Osteoblast (primary cell): ENCODE measurements around the gene AXIN2. TPM values are rescaled to one million over a fixed set of nuclear protein-coding genes. Genes with fewer than 3 reads are reported as not detected.

Source experiments
- DNase-seq: peaks from one replicate; pipeline ENCODE4 v3.0.0; 2011; ENCODE audit warnings: low spot score, mixed read lengths; ENCODE audit not compliant: insufficient read length; ENCODE audit errors: missing footprints
- H2AFZ ChIP-seq: 2 replicates; pipeline ENCODE4 v1.6.0; 2011; ENCODE audit warnings: mild to moderate bottlenecking, low read length
- H3K27ac ChIP-seq: 2 replicates; pipeline ENCODE4 v1.5.1; 2011; ENCODE audit warnings: mild to moderate bottlenecking, low read depth, low read length, moderate library complexity
- H3K27me3 ChIP-seq: 2 replicates; pipeline ENCODE4 v1.6.0; 2012; ENCODE audit warnings: mild to moderate bottlenecking, control low read depth, inconsistent platforms, low read length, moderate library complexity; ENCODE audit not compliant: insufficient read depth
- H3K36me3 ChIP-seq: 2 replicates; pipeline ENCODE4 v1.5.1; 2011; ENCODE audit warnings: mild to moderate bottlenecking, low read length, control low read depth, moderate library complexity; ENCODE audit not compliant: insufficient read depth
- H3K4me1 ChIP-seq: 2 replicates; pipeline ENCODE4 v1.5.1; 2011; ENCODE audit warnings: mild to moderate bottlenecking, low read length, control low read depth, moderate library complexity; ENCODE audit not compliant: insufficient read depth
- H3K4me2 ChIP-seq: 2 replicates; pipeline ENCODE4 v1.6.0; 2011; ENCODE audit warnings: mild to moderate bottlenecking, low read length; ENCODE audit not compliant: insufficient read depth
- H3K4me3 ChIP-seq: fragments of 200-600 bp; sonication (generic); 3 replicates; pipeline ENCODE4 v1.5.1; 2012; ENCODE audit warnings: mild to moderate bottlenecking, low read length, inconsistent platforms; ENCODE audit not compliant: insufficient read depth
- H3K79me2 ChIP-seq: 2 replicates; pipeline ENCODE4 v1.6.0; 2012; ENCODE audit warnings: mild to moderate bottlenecking, low read length, control low read depth, inconsistent platforms; ENCODE audit not compliant: insufficient read depth
- H3K9me3 ChIP-seq: 2 replicates; pipeline ENCODE4 v1.5.1; 2011; ENCODE audit warnings: low read depth, low read length, control low read depth
- H4K20me1 ChIP-seq: 2 replicates; pipeline ENCODE4 v1.6.0; 2012; ENCODE audit warnings: mild to moderate bottlenecking, low read length, control low read depth; ENCODE audit not compliant: insufficient read depth
- CTCF ChIP-seq: IDR thresholded peaks from 2 replicates; pipeline ENCODE4 v1.5.1; 2011; ENCODE audit warnings: mild to moderate bottlenecking, low read depth, low read length, moderate library complexity; ENCODE audit errors: extremely low read depth
- total RNA-seq: library from RNA; depleted of rRNA; stranded (reverse); fragments of >200 nt; gene quantifications from 2 replicates; pipeline ENCODE4 v1.2.3, GENCODE V29; 2012

Gene AXIN2
- total RNA-seq, 1 donor, result 5.1 TPM

DNA sequence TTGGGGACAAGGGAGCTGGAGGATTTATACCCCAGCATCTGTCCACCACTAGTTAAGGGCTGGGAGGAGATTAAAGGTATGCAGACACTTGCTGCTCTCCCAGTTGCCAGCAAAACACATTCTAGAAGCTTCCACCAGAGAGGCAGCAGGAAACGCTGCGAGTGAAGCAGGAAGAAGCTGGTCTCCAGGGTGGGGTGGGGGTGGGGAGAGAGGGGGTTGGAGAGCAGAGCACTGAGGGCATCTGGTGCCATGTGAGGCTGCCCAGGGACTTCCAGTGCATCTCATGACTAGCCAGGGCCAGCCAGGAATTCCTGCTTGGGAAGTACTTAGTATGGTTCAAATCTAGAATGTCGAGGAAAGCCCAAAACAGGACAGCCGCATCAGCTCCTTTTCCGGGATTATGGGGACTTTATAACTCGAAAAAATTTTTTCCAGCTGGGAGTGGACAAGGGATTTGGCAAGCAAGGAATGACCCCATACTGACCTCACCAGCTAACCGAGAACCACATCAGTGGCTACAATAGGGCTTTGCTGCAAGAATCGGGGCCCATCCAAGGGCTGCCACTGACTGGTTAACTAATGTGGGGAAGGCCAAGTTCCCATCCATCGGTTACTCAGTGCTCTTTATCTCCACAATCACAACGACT is 26.2 kb upstream of the AXIN2 start:
- Histone ChIP-seq H3K36me3 (no peaks in the 10 kb centered on the region), H3K4me3 (no peak overlapping the region), H3K9me3 (no peaks in the 10 kb centered on the region), H3K27me3 (no peaks in the 10 kb centered on the region), H3K4me1 (no peaks in the 10 kb centered on the region), H3K27ac (no peak overlapping the region), H3K4me2 (no peak overlapping the region), H2AFZ (no peak overlapping the region), H4K20me1 (no peaks in the 10 kb centered on the region), H3K79me2 (no peaks in the 10 kb centered on the region)
- no peak for DNase-seq
- no peak for TF ChIP-seq CTCF

- no peak overlapping the region for H3K27ac ChIP-seq
- H2AFZ ChIP-seq, result no peak overlapping the region
- no peaks in the 10 kb centered on the region for H3K36me3 ChIP-seq
- H3K4me1 ChIP-seq, result no peaks in the 10 kb centered on the region
- DNase-seq, result no peak
- H3K4me2 ChIP-seq, result no peak overlapping the region
- no peaks in the 10 kb centered on the region for H3K9me3 ChIP-seq
- no peaks in the 10 kb centered on the region for H3K79me2 ChIP-seq
- no peaks in the 10 kb centered on the region for H4K20me1 ChIP-seq
- H3K27me3 ChIP-seq, result no peaks in the 10 kb centered on the region
- H3K4me3 ChIP-seq, result no peak overlapping the region
- no peak for TF ChIP-seq CTCF
Observed at GRCh38 chr17:65586899-65587298, 25.5 kb upstream of the AXIN2 start.

DNA sequence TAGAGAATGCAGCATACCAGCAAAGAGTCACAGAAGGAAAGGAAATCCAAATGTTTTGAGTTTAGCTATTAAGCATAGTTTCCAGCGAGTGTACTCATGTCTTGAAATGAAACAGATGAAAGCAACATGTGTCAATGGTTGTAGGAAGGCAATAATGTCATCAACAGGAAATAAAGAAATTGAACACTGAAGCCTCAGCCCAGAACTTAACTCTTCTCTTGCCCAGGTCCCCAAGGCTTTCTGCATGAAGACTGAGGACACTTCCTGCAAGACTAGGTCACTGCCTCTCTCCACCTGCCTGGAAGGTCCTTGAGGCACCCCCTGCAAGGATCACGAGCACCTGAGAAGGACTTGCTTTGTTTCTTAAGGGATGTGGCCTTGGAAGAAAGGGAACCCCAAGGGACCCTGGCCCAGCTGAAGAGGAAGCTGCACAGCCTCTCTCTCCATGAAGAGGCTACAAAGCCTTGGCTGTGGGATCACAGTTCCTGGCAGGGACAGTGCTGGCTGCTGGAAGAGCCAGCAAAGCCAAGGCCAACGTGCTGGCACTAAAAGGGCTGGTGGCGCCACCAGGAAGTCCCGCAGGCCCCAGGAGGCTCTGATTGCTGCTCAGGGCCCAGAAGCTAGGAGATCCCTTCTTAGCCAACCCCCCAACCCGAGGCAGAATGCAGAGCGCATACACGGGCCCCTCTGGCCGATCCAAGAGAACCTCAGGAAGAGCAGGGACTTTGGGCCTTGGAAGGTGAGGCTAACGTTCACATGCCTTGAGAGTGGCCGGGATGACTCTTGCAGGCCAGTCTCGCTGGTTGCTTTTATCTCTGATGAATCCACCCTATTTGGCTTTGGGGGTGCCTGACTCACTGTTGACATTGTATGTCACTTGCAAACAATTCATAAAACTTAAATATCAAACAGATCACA is 23.4 kb upstream of the AXIN2 start:
- DNase-seq, result no peak
- H3K79me2 ChIP-seq, result no peaks in the 10 kb centered on the region
- no peak overlapping the region for H2AFZ ChIP-seq
- no peaks in the 10 kb centered on the region for H3K27me3 ChIP-seq
- no peaks in the 10 kb centered on the region for H3K36me3 ChIP-seq
- H3K4me3 ChIP-seq, result no peak overlapping the region
- no peak for TF ChIP-seq CTCF
- no peak overlapping the region for H3K4me2 ChIP-seq
- H3K27ac ChIP-seq, result no peak overlapping the region
- H4K20me1 ChIP-seq, result no peaks in the 10 kb centered on the region
- H3K4me1 ChIP-seq, result no peaks in the 10 kb centered on the region
- H3K9me3 ChIP-seq, result no peaks in the 10 kb centered on the region

- Histone ChIP-seq H3K79me2 (no peaks in the 10 kb centered on the region), H3K36me3 (no peaks in the 10 kb centered on the region), H3K27ac (no peak overlapping the region), H3K9me3 (no peaks in the 10 kb centered on the region), H3K4me2 (no peak overlapping the region), H4K20me1 (no peaks in the 10 kb centered on the region), H3K27me3 (no peaks in the 10 kb centered on the region), H3K4me3 (no peak overlapping the region), H3K4me1 (no peaks in the 10 kb centered on the region), H2AFZ (no peak overlapping the region)
- TF ChIP-seq CTCF, result no peak
- no peak for DNase-seq
Observed at GRCh38 chr17:65583921-65584603, 22.6 kb upstream of the AXIN2 start.
